K562 (cell line): ENCODE measurements around the gene SLC26A2. TPM values are rescaled to one million over a fixed set of nuclear protein-coding genes. Genes with fewer than 3 reads are reported as not detected.

Source experiments
- ATAC-seq: fragments of 200-7000 bp; cut with Tn5 transposase; 3 replicates; pipeline ENCODE4 v1.9.1; 2020; ENCODE audit warnings: moderate library complexity
- BruUV-seq: library from RNA; stranded (reverse); fragments of 400-500 nt; replicated peaks from 2 replicates; lab custom pipeline; 2021; lab: Mats Ljungman, UMichigan
- CTCF ChIA-PET: fragments of 300-600 bp; formaldehyde crosslinking; extraction: SDS; loops from one replicate; lab custom pipeline; 2021; ENCODE audit warnings: low intra/inter-chr PET ratio; lab: Yijun Ruan, JAX
- POLR2A ChIA-PET: fragments of 300-600, 350-650 bp; sonication (Branson Sonifier 250); formaldehyde crosslinking; extraction: SDS; loops from one replicate; lab custom pipeline; 2021; ENCODE audit warnings: antibody characterized with exemption, inconsistent platforms; lab: Yijun Ruan, JAX
- DNase-seq, 4 experiments: peaks; one replicate each; pipeline versions ENCODE4 v3.0.0 to v3.0.0-alpha.2; 2011 to 2018; ENCODE audit warnings: low spot score in 3 of 4, mixed read lengths in 3 of 4; ENCODE audit errors: extremely low read depth in 1 of 4
- FAIRE-seq: peaks from 2 replicates; lab custom pipeline; 2011; peaks lifted over from hg19 to GRCh38; lab: Jason Lieb, UNC
- H2AFZ ChIP-seq: 2 replicates; pipeline ENCODE4 v1.6.0; 2011; ENCODE audit warnings: low read depth, low read length, control low read depth, inconsistent platforms
- H3K27ac ChIP-seq: fragments of 200-600 bp; 3 replicates; pipeline ENCODE4 v1.8.0; 2011; ENCODE audit warnings: low read depth, mild to moderate bottlenecking, control low read depth, inconsistent platforms, low read length, moderate library complexity, mixed read lengths; ENCODE audit errors: extremely low read depth
- H3K27me3 ChIP-seq, 2 experiments: fragments of 300-600 bp in 1 of 2; 2 replicates in 1 of 2; 3 replicates in 1 of 2; pipeline versions ENCODE4 v1.6.0 to v1.8.0; 2011; ENCODE audit warnings: inconsistent platforms in 2 of 2, low read length in 2 of 2, mild to moderate bottlenecking in 1 of 2, mixed read lengths in 1 of 2, moderate library complexity in 1 of 2; ENCODE audit not compliant: control insufficient read depth in 2 of 2, insufficient read depth in 2 of 2
- H3K36me3 ChIP-seq: fragments of 300-600 bp; 3 replicates; pipeline ENCODE4 v1.8.0; 2011; ENCODE audit warnings: mild to moderate bottlenecking, low read length, inconsistent platforms; ENCODE audit not compliant: control insufficient read depth, insufficient read depth
- H3K4me1 ChIP-seq, 2 experiments: fragments of 200-600 bp in 1 of 2; replicated peaks in 1 of 2; 2 replicates in 1 of 2; 3 replicates in 1 of 2; pipeline versions ENCODE4 v1.5.1 to v1.8.0; 2011; ENCODE audit warnings: inconsistent platforms in 2 of 2, low read length in 2 of 2, mild to moderate bottlenecking in 1 of 2, mixed read lengths in 1 of 2, moderate library complexity in 1 of 2; ENCODE audit not compliant: control insufficient read depth in 2 of 2, insufficient read depth in 2 of 2
- H3K4me2 ChIP-seq: 2 replicates; pipeline ENCODE4 v1.6.1; 2011; ENCODE audit warnings: low read length, control low read depth, inconsistent platforms, mixed read lengths; ENCODE audit not compliant: insufficient read depth
- H3K4me3 ChIP-seq: fragments of 200-600 bp; sonication (generic), shearing (Covaris generic); 2 replicates; pipeline ENCODE4 v1.5.1; 2016; ENCODE audit warnings: control low read depth, inconsistent platforms
- H3K79me2 ChIP-seq: fragments of 200-600 bp; 3 replicates; pipeline ENCODE4 v1.8.0; 2011; ENCODE audit warnings: low read length, inconsistent platforms; ENCODE audit not compliant: control insufficient read depth, insufficient read depth
- H3K9ac ChIP-seq, 2 experiments: 2 replicates each; pipeline versions ENCODE4 v1.6.0 to v1.6.1; 2011; ENCODE audit warnings: low read depth in 2 of 2, low read length in 2 of 2, control low read depth in 1 of 2, inconsistent platforms in 1 of 2, mild to moderate bottlenecking in 1 of 2, mixed read lengths in 1 of 2; ENCODE audit not compliant: insufficient read depth in 1 of 2
- H3K9me1 ChIP-seq: one replicate; pipeline ENCODE4 v1.6.0; 2011; ENCODE audit warnings: inconsistent platforms, mild to moderate bottlenecking, low read length, moderate library complexity; ENCODE audit not compliant: control insufficient read depth, insufficient read depth
- H3K9me3 ChIP-seq: replicated peaks from 2 replicates; pipeline ENCODE4 v1.5.1; 2011; ENCODE audit warnings: low read depth, low read length, inconsistent platforms; ENCODE audit not compliant: control insufficient read depth, insufficient read depth
- H4K20me1 ChIP-seq: replicated peaks from 2 replicates; pipeline ENCODE4 v1.6.1; 2011; ENCODE audit warnings: low read length, inconsistent platforms, mixed read lengths; ENCODE audit not compliant: control insufficient read depth, insufficient read depth
- AFF4 ChIP-seq: sonication (generic); formaldehyde crosslinking; IDR thresholded peaks from 2 replicates; pipeline ENCODE4 v1.8.0; 2023; ENCODE audit warnings: mild to moderate bottlenecking, missing genetic modification reagents
- ATF3 ChIP-seq, 2 experiments: fragments of 450-650 bp in 1 of 2; sonication (generic) in 1 of 2; formaldehyde crosslinking in 1 of 2; IDR thresholded peaks in 1 of 2; conservative IDR thresholded peaks in 1 of 2; 2 replicates each; pipeline versions ENCODE4 v1.6.1 to v1.8.1; 2016 to 2023; ENCODE audit warnings: mild to moderate bottlenecking in 2 of 2, moderate library complexity in 2 of 2, inconsistent platforms in 1 of 2, missing genetic modification reagents in 1 of 2
- GTF2F1 ChIP-seq: IDR thresholded peaks from 2 replicates; pipeline ENCODE4 v1.6.1; 2011; ENCODE audit warnings: low read depth, low read length, improper control_type of control experiment
- HNRNPLL ChIP-seq: fragments of 200-400 bp; formaldehyde crosslinking; IDR thresholded peaks from 2 replicates; pipeline ENCODE4 v1.6.1; 2017; ENCODE audit warnings: low read length, low read depth, mild to moderate bottlenecking; ENCODE audit not compliant: poor library complexity, severe bottlenecking
- KLF10 ChIP-seq: fragments of 250-450 bp; sonication (Bioruptor Pico); IDR thresholded peaks from 2 replicates; pipeline ENCODE4 v1.6.1; 2021; ENCODE audit warnings: matching md5 sums
- MAX ChIP-seq: sonication (generic); formaldehyde crosslinking; IDR thresholded peaks from 2 replicates; pipeline ENCODE4 v1.9.0; 2022; ENCODE audit warnings: mild to moderate bottlenecking, missing genetic modification reagents
- PREB ChIP-seq: sonication (generic); formaldehyde crosslinking; IDR thresholded peaks from 2 replicates; pipeline ENCODE4 v1.8.1; 2023; ENCODE audit warnings: mild to moderate bottlenecking, missing genetic modification reagents
- PTTG1 ChIP-seq: fragments of 450-650 bp; IDR thresholded peaks from 2 replicates; pipeline ENCODE4 v1.6.1; 2016; ENCODE audit warnings: low read depth, mild to moderate bottlenecking, missing genetic modification characterization, missing compliant biosample characterization
- SAP30 ChIP-seq: fragments of 200-600 bp; sonication (generic); IDR thresholded peaks from 2 replicates; pipeline ENCODE4 v1.6.1; 2012; ENCODE audit warnings: borderline replicate concordance, low read depth, mild to moderate bottlenecking, moderate library complexity, low read length, control low read depth, inconsistent platforms; ENCODE audit not compliant: insufficient read depth, poor library complexity, severe bottlenecking
- SMARCA4 ChIP-seq: fragments of 450-650 bp; IDR thresholded peaks from 2 replicates; pipeline ENCODE4 v1.6.1; 2016
- STAT5A ChIP-seq: IDR thresholded peaks from 2 replicates; pipeline ENCODE4 v1.6.1; 2012; ENCODE audit warnings: low read length, inconsistent platforms, borderline replicate concordance
- TEAD4 ChIP-seq, 2 experiments: sonication (generic) in 1 of 2; formaldehyde crosslinking in 1 of 2; IDR thresholded peaks; 2 replicates each; pipeline versions ENCODE4 v1.6.1 to v1.8.0; 2012 to 2022; ENCODE audit warnings: borderline replicate concordance in 1 of 2, inconsistent platforms in 1 of 2, low read length in 1 of 2, mild to moderate bottlenecking in 1 of 2, missing genetic modification reagents in 1 of 2
- ZKSCAN8 ChIP-seq: fragments of 200-800 bp; sonication (Bioruptor generic); IDR thresholded peaks from 2 replicates; pipeline ENCODE4 v1.6.1; 2016; ENCODE audit warnings: missing genetic modification characterization, missing compliant biosample characterization
- ZNF140 ChIP-seq: fragments of 250-450 bp; sonication (Bioruptor Pico); IDR thresholded peaks from 2 replicates; pipeline ENCODE4 v1.8.0; 2021; ENCODE audit warnings: moderate library complexity, mild to moderate bottlenecking, inconsistent platforms
- WGBS: fragments of 100-300 bp; shearing (Covaris generic); methylation state at CpG from one replicate; pipeline ENCODE4 v1.1.6; 2016; ENCODE audit warnings: low coverage, mixed read lengths; ENCODE audit not compliant: insufficient coverage; ENCODE audit errors: missing lambda C conversion rate; 5-methylcytosine and 5-hydroxymethylcytosine counted together
- in situ Hi-C: fragments of 300-500 bp; cut with MboI; formaldehyde crosslinking; loops from 4 replicates; pipeline ENCODE4 v1.15.0; 2018; ENCODE audit warnings: inconsistent platforms, mixed read lengths
- intact Hi-C: fragments of 100-400 bp; cut with micrococcal nuclease; formaldehyde crosslinking; loops from 2 replicates; pipeline ENCODE4 v1.14.2; 2022
- polyA plus RNA-seq, 8 experiments: library from polyadenylated mRNA; depleted of rRNA in 4 of 8; stranded (reverse) in 5 of 8; unstranded in 3 of 8; fragments of >200 nt; fragmentation: Nextera tagmentation in 2 of 8; fragmentation: Illumina TruSeq in 1 of 8; extraction: Ambion mirVana in 2 of 8; extraction: Trizol in 1 of 8; gene quantifications; 2 replicates each; pipeline versions ENCODE4 v1.2.1 to v1.2.3, GENCODE V29; 2011 to 2014; ENCODE audit warnings: inconsistent platforms in 1 of 8, missing spikeins in 1 of 8
- total RNA-seq, 7 experiments: library from RNA; depleted of rRNA in 6 of 7; stranded (reverse); fragments of >200 nt in 6 of 7; fragmentation: Illumina TruSeq in 2 of 7; extraction: Trizol in 2 of 7; gene quantifications; 2 replicates each; pipeline versions ENCODE4 v1.2.1 to v1.2.3, GENCODE V29; 2011 to 2021; ENCODE audit warnings: low replicate concordance in 1 of 7

Gene SLC26A2
- total and polyA plus RNA-seq, 9 of the 15 experiments (the other 6 are each of a cell fraction or from before 2014, with no cell fraction given): 1.1 to 6.3 (median 3.6) TPM

GRCh38 chr5:149940077-149940574 is 20.4 kb upstream of the SLC26A2 start:
- H2AFZ ChIP-seq: peak overlapping the region; percentile 97
- H3K27me3 ChIP-seq: no peaks in the 10 kb centered on the region
- peak overlapping the region; percentile 68 to 76; a peak in 3 of 4 replicates for H3K9ac ChIP-seq
- in situ Hi-C loops: no loop called here
- DNase-seq (peak in 2 of 4 experiments; percentile 72 to 85), ATAC-seq (peak; percentile 84), FAIRE-seq (peak; percentile 76)
- CTCF ChIA-PET: interaction anchor here (0.6 kb wide), 1 partner anchor 1314 kb away, joined by 3 read pairs; no protein-coding TSS in a partner anchor
- H4K20me1 ChIP-seq: no peaks in the 10 kb centered on the region
- H3K4me3 ChIP-seq: 0 out of 2 replicates have a peak overlapping the region, but pooled peaks have one; percentile 3
- WGBS: 14% methylated on average over 9 of the region's 9 CpGs
- no peaks in the 10 kb centered on the region for H3K79me2 ChIP-seq
- POLR2A ChIA-PET: interaction anchor here (0.5 to 3.0 kb wide), 6 partner anchors 9 to 115 kb away, joined by 3 to 12 read pairs (median 4); partner anchors contain the start of gene SLC26A2
- no peaks in the 10 kb centered on the region for H3K9me3 ChIP-seq
- no peaks in the 10 kb centered on the region; the same call in 1 of the 3 replicates for H3K36me3 ChIP-seq
- H3K4me2 ChIP-seq: peak overlapping the region; percentile 60
- H3K4me1 ChIP-seq: peaks cover 29 to 59% of the 10 kb centered on the region in 2 experiments
- H3K27ac ChIP-seq: peak overlapping the region; percentile 88
- BruUV-seq: no TSS peak
- H3K9me1 ChIP-seq: no peaks in the 10 kb centered on the region
- intact Hi-C loops: loop anchor here (1.0 kb wide), 1 partner anchor 9 kb away; no protein-coding TSS in a partner anchor
- no peak for TF ChIP-seq ZKSCAN8 (CRISPR knock-in tag)
- TF ChIP-seq SAP30: no peak
- peak; percentile 56; the same call in 1 of the 2 replicates for TF ChIP-seq STAT5A
- no peak for TF ChIP-seq AFF4
- TF ChIP-seq KLF10 (CRISPR knock-in tag): no peak
- no peak for TF ChIP-seq GTF2F1
- peak; percentile 84 for TF ChIP-seq TEAD4 (IDR thresholded peaks at IDR 0.05; ENCODE audit: low read length)
- TF ChIP-seq TEAD4 (CRISPR knock-in tag; IDR thresholded peaks at IDR 0.05; ENCODE audit: borderline replicate concordance): no peak
- no peak for TF ChIP-seq PTTG1 (tag)
- no peak for TF ChIP-seq PREB
- no peak for TF ChIP-seq ZNF140 (CRISPR knock-in tag)
- peak; percentile 93 for TF ChIP-seq SMARCA4
- no peak for TF ChIP-seq HNRNPLL
- TF ChIP-seq MAX (CRISPR knock-in tag): no peak
- TF ChIP-seq ATF3 (IDR thresholded peaks at IDR 0.05): peak; percentile 99
- TF ChIP-seq ATF3 (CRISPR knock-in tag; conservative IDR thresholded peaks at IDR 0.05): 0 out of 2 replicates have a peak, but pooled peaks have one; percentile 22
